Endometrial microvascular endothelial cells (primary cell): ENCODE measurements around the gene TBRG4. TPM values are rescaled to one million over a fixed set of nuclear protein-coding genes. Genes with fewer than 3 reads are reported as not detected.

Source experiments
- in situ Hi-C: cut with HindIII; loops from 2 replicates; pipeline ENCODE4 v1.10.0; 2017; ENCODE audit warnings: low sequenced_read_pairs, low pct_unique_long_range_greater_than_20kb; ENCODE audit errors: inconsistent ontology term
- total RNA-seq: library from RNA; depleted of rRNA; stranded (reverse); fragments of >200 nt; gene quantifications from one replicate; pipeline ENCODE4 v1.2.3, GENCODE V29; 2015; ENCODE audit errors: inconsistent ontology term

TBRG4 gene
- total RNA-seq, 1 donor from 2014 or later = 77.6 TPM

DNA sequence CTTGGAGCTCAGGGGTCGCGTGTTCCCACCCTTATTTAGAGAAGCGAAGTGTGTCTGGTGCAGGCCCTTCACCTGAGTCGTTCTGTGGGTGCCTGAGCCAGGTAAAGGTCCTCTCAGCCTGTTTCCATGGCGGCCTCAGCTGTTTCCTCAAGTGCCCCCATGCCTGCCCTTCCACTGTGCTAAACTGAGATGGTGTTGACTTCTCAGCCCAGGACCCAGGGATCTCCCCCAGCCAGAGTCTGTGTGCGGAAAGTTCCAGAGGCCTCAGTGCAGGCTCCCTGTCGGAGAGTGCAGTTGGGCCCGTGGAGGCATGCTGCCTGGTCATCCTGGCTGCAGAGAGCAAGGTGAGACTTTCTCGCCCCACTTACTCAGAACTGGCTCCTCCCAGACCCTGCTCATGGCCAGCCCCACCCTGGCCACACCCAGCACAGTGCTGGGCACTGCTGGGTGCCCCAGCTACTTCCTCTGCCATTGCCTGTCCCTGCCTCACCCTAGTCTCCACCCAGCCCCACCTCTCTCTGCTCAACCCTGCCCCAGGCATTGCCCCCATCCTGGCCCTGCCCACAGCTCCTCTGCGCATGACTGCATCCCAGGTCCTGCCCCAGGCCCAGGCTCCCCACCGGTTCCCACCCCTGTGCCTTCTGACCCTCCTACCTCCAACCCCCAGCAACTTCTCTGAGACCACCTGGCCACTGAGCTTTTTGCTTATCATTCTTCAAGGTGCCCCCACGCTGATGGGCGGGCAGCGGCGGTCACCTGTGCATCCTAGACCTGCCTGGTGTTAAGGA, 43.1 kb downstream of the TBRG4 start:
- in situ Hi-C loops = no loop called here

DNA sequence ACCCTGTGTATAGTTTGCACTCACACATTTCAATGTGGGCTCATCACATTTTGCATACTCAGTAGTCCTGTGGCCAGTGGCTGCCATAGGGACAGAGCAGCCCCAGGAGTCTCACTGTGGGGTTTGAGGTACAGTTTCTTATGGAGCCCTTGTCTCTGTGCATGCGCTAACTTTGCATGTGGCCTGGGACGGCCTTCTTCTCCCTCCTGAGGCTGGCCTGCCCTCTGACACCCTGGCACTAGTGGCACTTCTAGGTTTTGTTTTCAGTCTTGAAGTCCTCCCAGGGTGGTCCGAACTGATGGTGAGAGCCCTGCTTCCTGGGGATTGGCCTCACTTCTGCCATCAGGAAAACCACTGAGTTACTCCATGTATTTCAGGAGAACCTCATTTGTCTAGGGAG, 43.9 kb downstream of the TBRG4 start:
- in situ Hi-C loops = no loop called here

DNA sequence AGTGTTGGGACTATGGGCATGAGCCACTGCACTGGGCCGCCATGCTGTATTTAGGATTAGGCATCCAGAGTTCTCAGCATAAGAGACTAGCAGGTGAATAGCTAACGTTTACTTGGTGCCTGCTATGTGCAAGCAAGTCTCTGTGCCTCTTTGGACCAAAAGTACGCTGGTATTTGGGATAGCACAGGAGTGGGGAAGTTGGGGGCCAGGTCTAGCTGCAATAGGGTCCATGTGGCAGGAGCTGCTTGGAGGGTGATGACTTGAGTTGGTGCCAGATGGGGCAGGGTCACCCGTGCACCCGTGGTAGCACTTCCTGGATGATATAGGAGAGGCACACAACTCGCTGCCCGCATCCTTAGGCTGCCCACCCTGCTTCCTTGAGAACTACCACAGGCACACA, 45.1 kb downstream of the TBRG4 start:
- in situ Hi-C loops = no loop called here

DNA sequence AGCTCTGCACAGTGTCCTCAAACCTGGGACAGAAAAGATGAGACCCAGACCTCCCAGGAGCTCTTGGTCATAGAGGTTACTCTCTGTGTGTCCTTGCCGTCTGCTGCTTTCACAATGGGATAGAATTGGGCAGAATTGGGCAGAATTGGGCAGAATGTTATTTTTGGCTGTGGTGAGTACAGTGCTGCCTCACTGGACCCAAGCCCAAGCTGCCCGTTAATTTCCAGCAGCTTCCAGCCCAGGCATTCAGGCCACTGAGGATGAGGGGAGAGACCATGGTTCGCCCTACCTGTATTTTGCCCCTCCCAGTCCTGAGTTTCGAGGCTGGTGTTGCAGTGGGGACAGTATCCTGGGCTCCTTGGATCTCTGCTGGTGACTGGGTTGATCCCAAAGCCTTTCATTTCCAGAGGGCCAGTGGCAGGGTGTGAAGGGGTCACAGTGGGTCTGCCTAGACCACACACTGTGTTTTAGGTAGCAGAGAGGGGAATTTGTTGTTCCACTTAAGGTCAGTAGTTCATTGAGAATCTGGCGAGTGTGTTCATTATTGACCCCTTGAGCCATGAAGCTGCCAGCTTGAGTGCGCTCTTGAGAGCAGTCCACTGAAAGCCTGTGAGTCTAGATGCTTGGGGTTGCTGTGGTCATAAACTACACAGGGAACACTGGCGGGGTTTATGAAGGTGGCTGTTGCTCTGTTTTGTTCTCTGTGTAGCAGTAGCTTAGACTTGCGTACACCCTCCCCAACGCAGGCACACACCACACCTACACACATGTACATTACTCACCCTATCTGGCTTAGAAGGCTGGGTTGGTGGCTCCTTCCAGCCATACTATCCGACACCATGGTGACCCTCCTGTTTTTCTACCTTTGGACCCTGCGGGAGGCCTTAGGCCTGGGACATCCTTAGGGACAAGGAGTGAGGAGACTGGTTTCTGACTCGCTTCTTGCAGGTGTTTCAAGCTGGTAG, 46.2 kb downstream of the TBRG4 start:
- in situ Hi-C loops = no loop called here

DNA sequence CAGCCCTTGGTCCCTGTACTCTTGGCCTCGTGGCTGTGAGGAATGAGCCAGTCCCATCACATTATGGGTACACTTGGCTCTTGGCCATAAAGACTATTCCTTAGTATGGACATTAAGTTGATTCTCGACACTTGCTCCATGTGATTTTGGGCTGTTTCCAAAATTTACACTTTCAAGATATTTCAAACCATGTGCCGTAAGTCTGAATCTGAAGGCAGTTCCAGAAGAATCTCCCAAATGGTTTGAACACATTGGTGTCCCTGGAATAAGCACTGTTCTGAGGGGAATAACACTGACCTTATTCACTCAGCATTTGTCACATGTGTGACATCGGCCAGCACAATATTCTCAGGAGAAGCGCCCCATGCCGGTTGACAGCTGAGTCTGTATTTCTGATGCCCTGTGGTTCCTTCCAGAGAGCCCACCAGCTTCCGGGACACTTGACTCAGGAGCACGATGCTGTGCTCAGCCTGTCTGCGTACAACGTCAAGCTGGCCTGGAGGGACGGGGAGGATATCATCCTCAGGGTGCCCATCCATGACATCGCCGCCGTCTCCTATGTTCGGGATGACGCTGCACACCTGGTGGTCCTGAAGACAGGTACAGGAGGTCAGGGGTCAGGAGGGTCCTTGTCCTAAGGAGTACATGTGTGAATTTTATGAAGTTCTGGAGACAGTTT, 47.3 kb downstream of the TBRG4 start:
- in situ Hi-C loops = no loop called here

DNA sequence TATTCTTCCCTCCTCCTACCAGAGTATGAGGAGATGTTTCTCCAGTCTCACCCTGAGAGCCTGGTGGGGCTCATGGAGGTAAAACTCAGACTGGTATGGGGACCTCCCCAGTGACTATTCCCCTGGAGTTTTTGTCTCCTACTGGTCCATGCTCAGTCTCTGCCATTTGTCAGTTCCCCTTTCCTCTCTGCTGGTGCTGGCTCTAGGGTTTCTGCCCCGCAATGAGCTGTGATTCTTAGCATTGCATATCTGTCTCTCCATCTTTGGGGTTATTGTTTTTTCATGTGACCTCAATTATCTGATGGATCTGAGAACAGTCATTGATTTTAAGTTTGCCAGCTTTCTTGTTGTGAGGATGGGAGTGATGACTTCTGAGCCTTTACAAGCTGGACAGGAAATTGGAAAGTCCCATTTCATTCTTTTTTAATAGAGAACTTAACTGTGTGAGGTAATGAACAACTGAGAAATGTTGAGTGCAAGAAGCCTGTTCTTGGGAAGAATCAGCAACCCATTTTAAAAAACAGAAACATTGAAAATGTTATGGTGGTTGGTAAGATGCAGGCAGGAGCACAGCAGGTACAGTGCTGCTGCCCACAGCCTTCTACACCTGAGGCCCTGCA, 49.6 kb downstream of the TBRG4 start:
- in situ Hi-C loops = no loop called here

DNA sequence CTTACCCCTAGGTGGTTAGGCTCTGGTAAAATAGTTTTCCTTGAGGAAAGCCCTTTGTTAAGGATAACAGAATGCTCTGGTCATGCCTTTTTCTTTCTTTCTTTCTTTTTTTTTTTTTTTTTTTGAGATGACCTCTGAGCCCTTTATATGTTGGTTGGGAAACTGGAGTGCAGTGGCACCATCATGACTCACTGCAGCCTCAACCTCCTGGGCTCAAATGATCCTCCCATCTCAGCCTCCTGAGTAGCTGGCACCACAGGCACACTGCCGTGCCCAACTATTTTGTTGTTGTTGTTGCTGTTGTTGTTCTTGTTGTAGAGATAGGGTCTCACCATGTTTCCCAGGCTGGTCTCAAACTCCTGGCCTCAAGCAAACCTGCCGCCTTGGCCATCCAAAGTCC, 50.1 kb downstream of the TBRG4 start:
- in situ Hi-C loops = no loop called here

DNA sequence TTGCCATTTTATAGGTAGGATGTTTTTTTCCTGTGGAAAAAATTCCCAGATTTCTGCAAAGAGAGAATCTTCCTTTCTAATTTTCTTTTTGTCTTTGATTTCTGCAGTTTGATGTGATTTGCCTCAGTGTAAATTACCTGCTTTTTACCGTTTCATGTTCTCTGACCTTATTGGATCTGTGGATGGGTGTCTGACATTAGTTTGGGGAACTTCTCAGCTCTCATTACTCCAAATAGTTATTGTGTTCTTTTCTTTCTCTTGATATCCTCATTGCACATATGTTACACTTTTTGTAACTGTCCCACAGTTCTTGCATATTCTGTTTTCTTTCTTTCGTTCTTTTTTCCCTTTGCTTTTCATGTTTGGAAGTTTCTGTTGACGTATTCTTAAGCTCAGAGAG, 51.2 kb downstream of the TBRG4 start:
- in situ Hi-C loops = no loop called here

DNA sequence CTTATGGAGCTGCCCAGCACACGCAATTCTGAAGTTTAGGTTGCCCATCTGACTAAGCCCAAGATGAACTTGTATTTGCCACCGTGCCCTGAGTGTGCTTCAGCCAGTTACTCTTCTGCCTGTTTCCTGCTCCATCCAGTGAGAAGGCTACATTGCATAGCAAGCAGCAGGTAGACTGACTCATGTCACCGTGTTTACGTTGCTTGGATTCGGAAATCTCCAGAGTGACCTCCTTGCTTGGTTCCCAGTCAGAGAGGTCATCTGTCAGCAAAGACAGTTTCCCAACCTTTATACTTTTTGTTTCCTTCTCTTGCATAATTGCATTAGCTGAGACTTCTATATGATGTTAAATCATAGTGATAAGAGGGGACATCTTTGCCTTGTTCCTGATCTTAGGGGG, 53.6 kb downstream of the TBRG4 start:
- in situ Hi-C loops = no loop called here

GRCh38 chr7:45055594-45056219, 55.8 kb downstream of the TBRG4 start:
- in situ Hi-C loops = no loop called here

DNA sequence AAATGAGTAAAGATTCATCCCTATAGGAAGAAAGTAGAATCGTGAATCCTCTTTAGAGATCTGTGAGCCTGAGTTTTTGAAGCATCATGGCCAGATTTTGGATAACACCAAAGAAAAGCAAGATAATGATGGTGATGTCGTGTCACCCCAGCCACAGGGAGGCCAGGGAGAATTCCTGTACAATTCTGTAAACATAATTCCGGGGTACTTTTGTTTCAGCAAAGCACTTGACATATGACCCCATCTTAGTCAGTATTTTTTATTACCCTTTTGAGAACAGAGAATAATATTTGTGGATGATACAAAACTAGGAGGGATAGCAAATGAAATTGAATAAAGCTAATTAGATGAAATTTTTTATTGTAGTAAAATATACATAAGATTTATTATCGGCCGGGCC, 56.5 kb downstream of the TBRG4 start:
- in situ Hi-C loops = no loop called here

- in situ Hi-C loops = no loop called here
Observed at GRCh38 chr7:45054442-45054841, 57.1 kb downstream of the TBRG4 start.

DNA sequence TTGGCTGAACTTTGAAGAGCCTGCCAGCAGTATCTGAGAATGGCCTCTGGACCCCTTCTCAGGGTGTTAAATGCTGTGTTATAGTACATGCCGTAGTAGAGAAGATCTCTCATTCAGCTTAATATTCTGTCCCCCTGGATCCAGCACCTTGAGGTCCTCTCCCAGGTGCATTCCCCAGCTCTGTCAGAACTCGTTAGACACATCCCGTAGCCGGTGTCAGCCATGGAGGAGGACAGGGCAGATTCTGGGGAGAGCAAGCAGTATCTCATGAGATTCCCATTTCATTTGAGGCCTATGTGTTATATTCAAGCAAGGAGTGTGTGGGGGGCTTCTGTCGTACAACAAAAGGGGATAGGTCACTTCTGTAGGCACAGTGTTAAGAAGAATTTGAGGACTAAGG, 57.6 kb downstream of the TBRG4 start:
- in situ Hi-C loops = no loop called here

GRCh38 chr7:45053401-45053800, 58.1 kb downstream of the TBRG4 start:
- in situ Hi-C loops = no loop called here

DNA sequence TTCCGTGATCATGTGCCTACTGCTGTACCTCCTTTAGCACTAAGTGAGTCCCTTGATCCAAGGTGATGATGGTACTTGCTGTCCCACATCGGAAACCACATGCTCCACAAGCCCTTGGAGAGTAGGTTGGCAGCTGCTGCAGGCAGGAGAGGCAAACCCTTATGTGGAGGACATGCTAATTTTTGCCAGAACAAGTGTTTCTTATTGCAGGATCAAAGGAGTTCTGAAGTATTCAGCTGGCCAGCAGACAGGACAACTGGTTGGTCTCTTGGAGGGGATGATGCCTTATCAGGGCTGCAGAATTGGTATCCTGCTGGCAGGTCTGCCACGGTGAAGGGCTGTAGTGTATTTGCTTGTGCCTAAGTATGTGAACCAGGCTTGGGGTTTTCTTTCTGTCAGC, 59.5 kb downstream of the TBRG4 start:
- in situ Hi-C loops = no loop called here

- in situ Hi-C loops = no loop called here
Observed at GRCh38 chr7:45050198-45050597, 61.3 kb downstream of the TBRG4 start.
